Measurements from ENCODE around the gene KRT15.
A peak's percentile ranks its signal among the peaks of the same experiment; 100 is the strongest.

KRT15 gene

DNA sequence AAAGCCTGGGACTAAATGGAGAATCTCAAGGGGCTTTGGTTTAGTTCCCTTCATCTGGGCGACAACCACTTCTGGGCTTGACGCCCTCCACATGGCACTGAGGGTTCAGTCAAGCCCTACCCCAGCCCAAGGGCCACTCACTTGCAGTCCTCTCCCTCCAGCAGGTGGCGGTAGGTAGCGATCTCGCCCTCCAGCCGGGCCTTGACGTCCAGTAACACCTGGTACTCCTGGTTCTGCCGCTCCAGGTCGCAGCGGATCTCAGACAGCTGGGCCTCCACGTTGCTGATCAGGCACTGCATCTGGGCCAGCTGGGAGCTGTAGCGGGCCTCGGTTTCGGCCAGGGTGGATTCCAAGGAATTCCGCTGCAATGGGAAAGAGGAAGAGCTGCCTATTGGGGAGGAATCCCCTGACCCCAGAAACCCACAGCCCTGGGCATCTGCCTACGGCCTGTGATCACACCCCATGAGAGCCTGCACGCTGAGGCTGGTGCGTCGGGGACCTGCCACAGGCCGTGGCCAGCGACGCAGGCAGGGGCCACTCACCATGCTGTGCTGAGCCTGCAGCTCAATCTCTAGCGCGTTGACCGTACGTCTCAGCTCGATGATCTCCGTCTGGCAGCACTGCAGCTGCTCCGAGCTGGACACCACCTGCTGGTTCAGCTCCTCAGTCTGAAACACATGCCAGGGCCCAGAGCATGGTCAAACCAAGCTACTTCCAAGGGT, 31.7 kb downstream of the KRT15 start:
- intact Hi-C loops (cut with DNase I), result no loop called here
- DNase-seq, result peak in 2 of 10 donors; percentile 25 to 79

DNA sequence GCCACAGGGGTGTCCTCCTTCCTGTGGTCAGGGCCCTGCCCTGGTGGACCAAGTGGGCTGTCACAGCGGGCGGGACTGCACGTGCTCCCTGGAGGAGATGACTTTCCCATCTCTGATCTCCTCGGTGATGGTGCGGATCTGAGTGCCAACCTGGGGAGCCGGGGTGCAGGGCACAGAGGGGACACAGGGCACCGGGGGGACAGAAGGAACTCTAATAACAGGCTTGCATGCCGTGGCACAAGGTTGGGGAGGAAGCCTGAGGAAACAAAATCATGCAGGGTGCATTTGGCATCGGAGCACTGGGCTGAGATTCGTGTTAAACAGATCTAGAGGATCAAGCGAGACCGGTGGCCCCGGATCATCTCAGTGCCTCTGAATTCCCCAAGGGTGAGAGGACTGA, 32.4 kb downstream of the KRT15 start:
- intact Hi-C loops (cut with DNase I), result no loop called here
- DNase-seq, result peak in 2 of 10 donors; percentile 52 to 67

DNA sequence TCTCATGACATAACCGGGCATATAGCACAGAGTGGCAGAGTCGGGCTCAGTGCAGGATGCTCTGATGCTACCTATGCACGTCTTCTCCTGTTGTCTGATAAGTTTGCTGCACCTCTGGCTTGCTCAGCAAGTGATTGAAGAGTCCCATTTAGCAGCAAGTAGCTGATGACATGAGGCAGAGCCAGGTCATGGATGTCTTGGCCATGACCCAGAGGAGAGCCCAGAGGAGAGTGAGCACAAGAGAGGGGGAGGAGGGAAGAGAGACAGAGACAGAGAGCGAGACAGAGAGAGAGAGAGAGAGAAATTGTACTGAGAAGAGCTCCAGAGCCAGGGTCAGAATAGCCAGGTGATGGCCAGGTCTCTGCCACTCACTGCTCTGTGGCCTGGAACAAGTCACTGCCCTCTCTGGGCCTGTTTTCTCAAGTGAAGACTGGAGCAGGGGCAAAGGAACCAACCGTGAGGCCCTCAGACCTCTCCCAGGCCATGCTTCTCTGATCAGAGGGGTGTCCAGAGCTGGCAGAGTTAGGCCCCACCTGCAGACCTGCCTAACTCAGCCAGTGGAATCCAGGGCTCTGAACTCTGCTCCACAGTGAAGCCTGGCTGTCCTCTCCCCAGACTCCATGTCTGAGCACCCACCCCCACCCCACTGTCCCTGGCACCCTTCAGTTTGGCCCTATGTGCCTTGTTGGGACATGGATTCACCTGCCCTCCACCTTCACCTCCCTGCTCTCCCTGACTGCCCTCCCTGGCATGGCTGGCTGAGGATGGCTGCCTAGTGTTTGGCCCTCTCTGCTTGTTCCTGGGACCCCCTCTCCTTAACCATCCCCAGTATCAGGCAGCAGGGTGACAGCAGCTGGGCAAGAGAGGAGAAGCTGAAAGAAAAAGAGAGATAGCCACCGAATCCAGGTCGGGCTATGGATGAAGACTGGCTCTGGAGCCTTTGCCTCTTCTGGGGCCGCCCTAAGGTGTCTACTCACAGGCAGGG, 33.5 kb downstream of the KRT15 start:
- intact Hi-C loops (cut with DNase I), result no loop called here
- DNase-seq, result peak in 2 of 10 donors; percentile 28 to 55

DNA sequence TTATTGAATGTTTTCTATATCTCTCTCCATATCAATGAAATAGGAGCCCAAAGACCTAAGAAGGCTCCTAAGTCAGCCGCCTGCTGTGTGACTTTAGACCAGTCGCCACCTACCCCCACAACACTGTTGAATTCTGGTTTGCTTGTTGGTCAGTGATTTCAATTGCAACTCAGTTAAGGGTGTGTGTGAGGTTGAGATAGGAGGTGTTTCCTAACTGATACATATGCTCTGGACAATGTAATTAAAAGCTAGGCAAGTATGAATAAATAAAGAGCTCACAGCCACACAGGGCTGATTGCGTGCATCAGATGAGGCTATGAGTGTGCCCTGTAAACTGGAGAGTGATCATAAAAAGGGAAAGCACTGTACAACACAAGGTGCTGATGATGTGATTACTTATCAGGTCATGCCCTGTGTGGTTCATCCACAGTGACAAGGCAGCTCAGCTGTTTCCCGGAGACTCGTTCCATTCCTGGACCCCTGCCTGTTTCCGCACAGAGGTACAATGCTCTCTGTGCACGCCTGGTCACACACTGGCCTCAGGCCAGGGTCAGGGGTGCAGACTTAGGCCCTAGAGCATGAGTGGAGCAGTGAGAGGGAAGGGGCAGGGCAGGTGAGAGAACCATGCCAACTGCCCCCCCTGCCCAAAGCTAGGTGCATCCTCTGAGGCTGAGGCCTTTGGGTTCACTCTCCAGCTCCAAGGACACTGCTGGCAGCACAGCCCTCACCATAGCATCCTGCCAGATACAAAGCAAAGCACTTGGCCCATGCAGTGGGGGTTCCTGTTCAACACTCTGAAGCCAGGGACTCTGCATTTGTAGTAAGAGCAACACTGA, 34.5 kb downstream of the KRT15 start:
- peak in 1 of 10 donors; percentile 63 for DNase-seq
- intact Hi-C loops (cut with DNase I), result no loop called here

DNA sequence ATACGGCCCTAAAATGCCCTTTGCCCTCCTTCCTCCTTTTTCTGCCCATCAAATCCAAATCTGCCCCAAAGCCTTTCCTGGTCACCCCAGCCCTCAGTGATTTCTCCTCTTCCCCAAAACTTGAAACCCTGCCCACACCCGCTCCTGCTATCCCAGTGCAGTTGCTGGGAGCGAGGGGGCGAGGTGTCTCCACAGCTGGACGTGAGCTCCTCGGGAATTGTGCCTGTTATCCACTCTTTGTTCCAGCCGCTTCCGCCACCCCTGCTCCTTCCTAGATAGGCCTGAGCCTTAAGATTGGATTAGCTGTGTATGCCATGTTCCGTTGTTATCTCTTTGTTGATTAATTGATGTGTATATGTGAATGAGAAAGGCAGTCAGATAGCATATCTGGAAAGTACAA, 35.2 kb downstream of the KRT15 start:
- DNase-seq, result peak in 1 of 10 donors; percentile 37
- intact Hi-C loops (cut with DNase I), result no loop called here

DNA sequence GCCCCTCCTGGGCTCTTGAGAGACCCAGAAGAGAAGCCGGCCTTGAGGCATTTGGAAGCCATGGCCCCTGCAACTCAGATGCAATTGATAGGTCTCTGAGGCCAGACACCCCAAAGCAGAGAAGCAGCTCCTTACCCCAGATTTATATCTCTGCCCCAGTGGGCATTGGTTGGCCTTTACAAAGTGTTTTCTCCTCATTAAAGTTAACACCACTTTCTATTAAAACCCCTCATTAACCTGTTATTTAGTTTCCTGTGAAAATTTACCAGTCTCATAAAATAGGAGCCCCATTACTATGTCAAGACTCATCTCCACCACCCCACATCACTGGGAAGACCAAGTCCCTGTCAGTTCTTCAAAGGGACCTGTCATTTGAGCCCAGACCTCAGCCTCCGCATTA, 37.7 kb downstream of the KRT15 start, which contains the start of gene KRT35:
TSS of gene KRT35 (minus strand) at position 116 of the 400 bp plus-strand sequence. CDS start at position 62, 54 bp downstream.
- intact Hi-C loops (cut with DNase I), result no loop called here
- no peak for DNase-seq

DNA sequence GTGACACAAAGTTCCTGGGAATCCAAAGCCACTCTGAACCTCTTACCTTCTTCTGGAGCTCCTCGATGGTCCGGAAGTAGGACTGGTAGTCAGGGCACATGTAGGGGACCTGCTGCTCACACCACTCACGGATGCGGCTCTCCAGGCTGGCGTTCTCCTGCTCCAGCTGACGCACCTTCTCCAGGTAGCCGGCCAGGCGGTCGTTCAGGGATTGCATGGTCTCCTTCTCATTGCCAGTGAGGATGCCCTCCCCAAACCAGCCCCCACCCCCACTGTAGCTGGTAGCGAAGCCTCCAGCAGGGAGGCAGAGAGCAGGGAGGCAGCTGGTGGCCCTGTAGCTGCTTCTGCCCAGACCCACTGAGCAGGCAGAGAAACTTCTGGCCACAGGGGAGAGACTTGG, 38.1 kb downstream of the KRT15 start:
- intact Hi-C loops (cut with DNase I), result no loop called here
- DNase-seq, result peak in 1 of 10 donors; percentile 65

DNA sequence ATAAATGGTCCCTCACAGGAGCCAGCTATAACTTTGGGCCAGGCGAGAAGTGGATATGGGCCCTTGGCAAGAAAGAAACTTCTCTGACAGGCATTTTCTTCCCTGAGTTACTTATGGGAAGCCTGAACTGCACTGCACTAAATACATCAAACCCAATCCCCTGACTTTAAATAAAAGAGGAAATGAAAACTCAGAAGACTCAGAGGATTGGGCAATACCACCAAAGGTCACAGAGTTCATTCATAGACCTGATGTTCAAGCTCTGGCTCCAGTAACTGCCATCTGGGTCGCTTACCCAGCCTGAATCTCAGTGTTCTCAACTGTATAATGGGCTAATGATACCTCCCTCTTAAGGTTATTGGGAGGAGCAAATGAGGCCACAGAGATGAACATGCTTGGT, 38.6 kb downstream of the KRT15 start:
- intact Hi-C loops (cut with DNase I), result no loop called here
- peak in 1 of 10 donors; percentile 8 for DNase-seq

DNA sequence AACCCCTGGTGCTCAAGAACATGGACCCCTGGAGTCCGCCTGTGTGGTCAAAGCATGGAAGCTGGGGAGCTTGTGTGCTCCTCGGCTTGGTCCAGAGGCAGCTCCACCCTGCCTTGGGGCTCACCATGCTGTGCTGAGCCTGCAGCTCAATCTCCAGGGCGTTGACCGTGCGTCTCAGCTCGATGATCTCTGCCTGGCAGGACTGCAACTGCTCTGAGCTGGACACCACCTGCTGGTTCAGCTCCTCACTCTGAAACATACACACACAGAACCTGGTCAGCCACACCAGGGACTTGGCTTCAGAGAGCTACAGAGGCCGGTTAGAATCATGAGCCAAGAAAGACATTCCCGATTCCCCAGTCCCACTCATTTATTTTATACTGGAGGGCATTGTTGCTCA, 40.5 kb downstream of the KRT15 start:
- intact Hi-C loops (cut with DNase I), result no loop called here
- DNase-seq, result no peak

DNA sequence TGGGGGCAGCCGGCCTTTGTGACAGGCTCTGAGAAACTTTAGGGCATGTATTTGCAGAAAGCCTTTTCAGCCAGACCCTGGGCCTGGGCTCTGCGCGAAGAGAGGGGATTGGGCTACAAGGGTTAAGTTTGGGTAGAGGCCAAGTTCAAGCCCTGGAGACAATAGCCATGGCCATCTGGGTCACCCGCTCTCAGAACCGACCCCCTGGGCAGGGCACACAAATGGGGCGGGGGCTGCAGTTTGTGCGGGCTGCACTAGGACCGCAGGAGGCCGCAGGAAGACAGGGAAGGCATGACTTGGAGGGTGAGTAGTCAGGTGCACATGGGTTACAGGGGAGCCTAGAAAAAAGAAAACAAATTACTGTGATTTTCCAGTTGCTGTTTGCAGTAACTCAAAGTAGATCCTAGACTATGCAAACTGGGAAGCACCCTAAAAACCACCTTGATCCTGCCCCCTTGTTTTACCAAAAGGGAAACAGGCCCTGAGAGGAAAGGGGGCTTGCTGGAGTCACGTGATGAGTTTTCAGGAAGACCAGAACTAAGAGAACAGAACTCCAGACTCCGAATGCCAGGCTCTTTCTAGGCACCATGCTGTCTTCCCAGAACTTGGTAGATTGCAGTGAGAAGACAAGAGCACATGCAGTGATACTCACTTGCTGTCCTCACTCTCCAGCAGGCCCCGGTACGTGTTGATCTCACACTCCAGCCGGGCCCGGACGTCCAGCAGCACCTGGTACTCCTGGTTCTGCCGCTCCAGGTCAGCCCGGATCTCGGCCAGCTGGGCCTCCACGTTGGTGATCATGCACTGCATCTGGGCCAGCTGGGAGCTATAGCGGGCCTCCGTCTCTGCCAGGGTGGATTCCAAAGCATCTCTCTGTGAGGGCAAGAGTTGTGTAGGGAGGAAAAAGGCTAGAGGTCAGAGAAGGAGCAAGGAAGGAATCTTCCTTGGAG, 41.5 kb downstream of the KRT15 start:
- DNase-seq, result no peak
- intact Hi-C loops (cut with DNase I), result no loop called here

DNA sequence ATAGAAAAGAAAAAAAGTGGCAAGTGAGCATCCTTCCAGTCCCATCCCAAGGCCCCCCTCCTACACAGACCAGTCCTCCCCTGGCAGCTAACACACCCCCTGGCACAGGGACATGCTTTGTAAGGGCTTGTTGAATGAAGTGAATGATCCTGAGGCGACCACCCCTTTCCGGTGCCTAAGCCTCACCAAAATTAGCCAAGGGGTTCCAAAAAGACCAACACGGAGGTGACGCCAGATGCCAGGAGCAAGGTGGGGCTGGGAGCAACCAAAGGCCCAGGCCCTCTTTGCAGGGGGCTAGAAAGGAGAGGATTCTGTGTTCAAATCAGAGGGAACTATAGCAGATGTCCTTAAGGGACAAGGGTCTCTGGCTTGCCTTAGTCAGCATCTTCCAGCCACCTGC, 43.3 kb downstream of the KRT15 start:
- no peak for DNase-seq
- intact Hi-C loops (cut with DNase I), result no loop called here

DNA sequence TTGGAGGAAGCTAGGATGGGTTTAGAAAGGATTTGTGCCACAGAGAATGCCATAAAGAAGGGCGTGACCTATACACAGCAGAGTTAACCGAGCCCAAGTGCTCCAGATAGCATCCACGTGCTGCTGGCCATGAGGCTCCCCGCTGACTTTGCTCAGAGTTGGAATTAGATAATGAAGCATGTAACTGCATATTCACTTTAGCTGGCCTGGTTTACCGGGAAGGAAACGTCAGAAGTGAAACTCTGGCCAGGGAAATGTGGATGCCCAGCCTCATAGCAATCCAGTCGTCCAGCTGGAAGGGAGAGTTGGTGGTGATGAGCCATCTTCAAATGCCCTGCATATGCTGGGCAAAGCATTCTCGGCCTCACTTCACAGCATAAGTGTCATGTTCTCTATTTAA, 43.8 kb downstream of the KRT15 start:
- DNase-seq, result no peak
- intact Hi-C loops (cut with DNase I), result no loop called here

DNA sequence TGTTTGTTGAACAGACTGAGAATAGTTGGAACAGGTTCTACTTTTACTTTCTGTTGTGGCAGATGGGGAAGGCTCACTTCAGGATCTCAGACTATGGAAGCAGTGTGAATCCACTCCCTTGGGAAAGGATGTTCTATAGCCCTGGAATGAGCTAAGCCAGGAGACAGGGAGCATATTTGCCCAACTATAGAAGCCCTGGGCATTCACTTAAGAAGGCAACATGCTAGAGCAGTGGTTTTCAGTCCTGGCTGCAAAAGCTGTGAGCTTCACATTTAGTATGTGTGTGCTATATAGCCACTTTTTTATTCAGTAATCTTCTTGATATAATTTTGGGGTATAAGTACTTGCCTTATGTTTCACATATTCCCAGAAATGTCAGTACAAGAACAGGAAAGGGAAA, 50.3 kb downstream of the KRT15 start:
- intact Hi-C loops (cut with DNase I), result no loop called here
- DNase-seq, result no peak

DNA sequence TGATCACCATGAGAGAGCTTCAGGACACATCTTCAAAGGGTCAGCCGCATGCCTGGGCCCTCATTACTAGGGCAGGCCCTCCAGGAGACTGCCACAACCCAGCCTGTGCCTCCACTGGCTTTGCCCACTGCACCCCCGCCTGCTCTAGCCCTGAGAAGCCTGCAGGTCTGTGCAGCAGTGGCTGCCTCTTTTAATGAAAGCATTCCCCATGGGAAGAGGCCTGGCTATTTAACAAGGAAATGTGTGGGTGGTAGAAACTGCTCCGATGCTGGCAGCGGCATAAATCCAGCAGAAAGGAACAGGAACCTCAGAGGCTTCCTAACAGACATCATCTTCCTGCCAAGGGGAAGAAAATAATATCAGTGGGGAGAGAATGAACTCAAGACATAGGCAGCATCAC, 51.1 kb downstream of the KRT15 start:
- intact Hi-C loops (cut with DNase I), result no loop called here
- no peak for DNase-seq

DNA sequence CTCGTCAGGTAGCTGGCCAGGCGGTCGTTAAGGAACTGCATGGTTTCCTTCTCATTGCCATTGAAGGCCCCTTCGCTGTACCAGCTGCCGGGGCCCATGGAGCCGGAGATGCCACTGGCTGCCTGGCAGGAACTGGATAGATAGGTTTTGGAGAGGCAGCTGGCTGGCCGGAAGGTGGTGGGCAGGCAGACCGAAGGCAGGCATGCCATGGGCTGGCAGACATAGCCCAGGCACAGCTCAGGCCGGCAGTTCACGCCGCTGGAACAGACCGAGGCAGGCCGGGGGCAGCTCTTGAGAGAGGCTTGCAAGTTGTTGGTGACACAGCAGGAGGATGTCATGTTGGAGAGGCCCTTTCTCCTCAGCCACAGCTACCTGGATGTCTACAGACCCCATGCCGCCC, 51.7 kb downstream of the KRT15 start, which contains the start of gene KRT32:
TSS of gene KRT32 (minus strand) at position 399 of the 400 bp plus-strand sequence. CDS start at position 338, 61 bp downstream.
- no peak for DNase-seq

DNA sequence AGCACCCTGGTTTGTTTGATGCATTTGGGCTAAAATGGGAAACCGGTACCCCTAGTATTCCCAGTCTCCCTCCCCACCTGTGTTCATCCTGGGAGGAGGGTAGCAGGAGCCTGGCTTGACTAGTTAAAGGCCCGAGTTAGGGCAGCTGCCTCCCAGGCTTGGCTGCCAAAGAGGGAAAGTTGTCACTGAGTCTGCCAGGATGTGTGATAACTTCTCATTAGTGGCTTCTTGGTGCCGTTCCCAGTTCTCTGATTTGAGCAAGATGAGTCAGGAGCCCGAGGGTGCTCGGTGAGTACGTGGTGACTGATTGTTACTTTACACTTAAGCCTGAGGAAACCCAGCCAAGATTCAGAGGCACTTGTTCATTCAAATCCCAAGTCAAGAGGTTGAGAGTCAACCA, 54.0 kb downstream of the KRT15 start:
- DNase-seq, result peak in 7 of 10 donors; percentile 28 to 88 (median 55)
- intact Hi-C loops (cut with DNase I), result no loop called here

More for the DNA sequence above, 51.7 kb downstream of the KRT15 start, which contains the start of gene KRT32:
- intact Hi-C loops (cut with DNase I), result no loop called here

DNA sequence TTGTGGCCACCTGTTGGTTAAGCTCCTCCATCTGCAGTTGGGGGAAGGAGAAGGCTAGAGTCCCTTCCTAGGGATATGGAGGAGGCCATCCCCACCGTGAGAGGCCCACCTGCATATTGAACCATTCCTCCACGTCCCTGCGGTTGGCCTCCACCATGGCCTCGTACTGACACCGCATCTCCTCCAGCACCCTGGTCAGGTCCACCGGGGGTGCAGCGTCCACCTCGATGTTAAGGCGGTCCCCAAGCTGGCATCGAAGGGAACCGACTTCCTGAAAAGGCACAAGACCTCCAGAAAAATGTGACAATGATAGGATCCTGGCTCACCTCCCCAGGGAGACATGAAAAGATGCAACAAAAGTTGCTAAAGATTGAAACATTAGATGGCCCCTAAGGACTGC, 54.5 kb downstream of the KRT15 start:
- no peak for DNase-seq

DNA sequence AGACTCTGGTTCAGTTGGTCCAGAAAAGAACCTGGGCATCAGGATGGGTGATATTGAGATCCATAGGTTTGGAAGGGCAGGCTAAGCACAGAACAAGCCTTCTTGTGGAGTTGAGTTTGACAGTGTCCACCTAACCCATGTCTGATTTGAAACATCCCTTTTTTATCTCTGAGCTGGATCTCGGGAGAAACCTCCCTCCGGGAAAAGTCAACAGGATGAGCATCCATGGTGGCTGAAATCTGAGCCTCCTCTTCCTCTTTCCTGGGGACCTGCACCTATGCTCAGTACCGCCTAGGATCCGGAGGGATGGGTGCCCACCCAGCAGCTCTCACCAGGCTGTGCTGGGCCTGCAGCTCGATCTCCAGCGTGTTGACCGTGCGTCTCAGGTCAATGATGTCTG, 54.9 kb downstream of the KRT15 start:
- intact Hi-C loops (cut with DNase I), result no loop called here

More for the DNA sequence above, 54.5 kb downstream of the KRT15 start:
- intact Hi-C loops (cut with DNase I), result no loop called here

More for the DNA sequence above, 54.9 kb downstream of the KRT15 start:
- no peak for DNase-seq

Data from posterior cingulate gyrus (tissue), 11 donors.